Gastroesophageal sphincter (tissue), 3 donors: ENCODE results near the gene HHAT.

Experiments
- CTCF ChIP-seq, 4 experiments: fragments of 200-600 bp in 2 of 4; fragments of 450-650 bp in 2 of 4; sonication (generic) in 1 of 4; IDR thresholded peaks; one replicate each; pipeline ENCODE4 v1.5.1; 2017 to 2019; ENCODE audit warnings: antibody characterized with exemption in 4 of 4, mild to moderate bottlenecking in 2 of 4, moderate library complexity in 2 of 4
- EP300 ChIP-seq: sonication (generic); formaldehyde crosslinking; IDR thresholded peaks from one replicate; pipeline ENCODE4 v1.6.1; 2017; ENCODE audit warnings: antibody characterized with exemption, mild to moderate bottlenecking
- POLR2A ChIP-seq, 2 donors: fragments of 450-650 bp; IDR thresholded peaks; one replicate each; pipeline ENCODE4 v1.6.1; 2017; ENCODE audit warnings: antibody characterized with exemption in 2 of 2, mild to moderate bottlenecking in 2 of 2, moderate library complexity in 1 of 2
- POLR2AphosphoS5 ChIP-seq: sonication (generic); formaldehyde crosslinking; IDR thresholded peaks from one replicate; pipeline ENCODE4 v1.6.1; 2017; ENCODE audit warnings: antibody characterized with exemption

DNA sequence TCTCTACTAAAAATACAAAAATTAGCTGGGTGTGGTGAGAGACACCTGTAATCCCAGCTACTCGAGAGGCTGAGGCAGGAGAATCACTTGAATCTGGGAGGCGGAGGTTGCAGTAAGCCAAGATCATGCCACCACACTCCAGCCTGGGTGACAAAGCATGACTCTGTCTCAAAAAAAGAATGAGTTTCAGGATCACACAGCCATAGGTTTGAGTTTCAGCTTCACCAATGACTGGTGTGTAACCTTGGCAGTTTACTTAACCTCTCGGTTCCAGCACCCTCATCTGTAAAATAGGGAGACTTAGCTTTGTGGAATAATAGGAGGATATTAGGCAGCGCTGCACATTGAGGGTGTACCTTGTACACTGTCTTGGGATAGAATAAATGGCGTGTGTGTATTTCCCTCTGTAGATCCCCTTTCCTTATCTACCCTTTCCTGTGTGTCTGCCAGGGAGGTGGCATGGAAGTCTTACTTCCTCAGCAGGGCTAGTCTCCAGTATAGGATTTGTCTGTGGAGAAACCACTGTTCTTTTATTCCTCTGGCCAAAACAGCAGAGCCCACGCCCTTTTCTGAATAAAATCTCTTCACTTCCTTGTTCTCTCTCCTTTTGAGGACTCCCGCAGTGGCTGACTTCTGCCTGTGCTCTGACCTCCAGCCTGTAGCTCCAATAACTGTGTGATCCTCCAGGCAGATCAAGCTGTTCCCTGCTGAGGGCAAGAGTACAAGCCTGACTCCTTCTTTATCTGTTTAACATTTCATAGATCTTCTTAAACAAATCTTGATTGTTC is 90.4 kb downstream of the HHAT start:
- TF ChIP-seq POLR2AphosphoS5 (no peak), CTCF (IDR thresholded peaks at IDR 0.05) (no peak), POLR2A (IDR thresholded peaks at IDR 0.05) (no peak), EP300 (no peak)
